ENCODE results near the gene BAMBI.

GRCh38 chr10:28663576-28664368 is 13.5 kb upstream of the BAMBI start:
- TF ChIP-seq RCOR1 (IDR thresholded peaks at IDR 0.05; ENCODE audit: low read length) (no peak), RAD21 (IDR thresholded peaks at IDR 0.05; ENCODE audit: low read length) (peak; percentile 100), MEF2A (IDR thresholded peaks at IDR 0.05; ENCODE audit: borderline replicate concordance, low read depth) (no peak)
- TF ChIP-seq, protein P1, sequence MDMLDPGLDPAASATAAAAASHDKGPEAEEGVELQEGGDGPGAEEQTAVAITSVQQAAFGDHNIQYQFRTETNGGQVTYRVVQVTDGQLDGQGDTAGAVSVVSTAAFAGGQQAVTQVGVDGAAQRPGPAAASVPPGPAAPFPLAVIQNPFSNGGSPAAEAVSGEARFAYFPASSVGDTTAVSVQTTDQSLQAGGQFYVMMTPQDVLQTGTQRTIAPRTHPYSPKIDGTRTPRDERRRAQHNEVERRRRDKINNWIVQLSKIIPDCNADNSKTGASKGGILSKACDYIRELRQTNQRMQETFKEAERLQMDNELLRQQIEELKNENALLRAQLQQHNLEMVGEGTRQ (IDR thresholded peaks at IDR 0.05; ENCODE audit: borderline replicate concordance, low read depth, low read length) = no peak

All from SK-N-SH (cell line).